SK-N-SH (cell line): ENCODE measurements around the gene TRAM2. TPM values are rescaled to one million over a fixed set of nuclear protein-coding genes. Genes with fewer than 3 reads are reported as not detected.
A peak's percentile ranks its signal among the peaks of the same experiment; 100 is the strongest.

Experiments used
- CTCF ChIA-PET: fragments of 300-600, 350-600 bp; formaldehyde crosslinking; extraction: SDS; loops from one replicate; lab custom pipeline; 2021; lab: Yijun Ruan, JAX
- POLR2A ChIA-PET: fragments of 350-600 bp; sonication (Branson Sonifier 250); formaldehyde crosslinking; extraction: SDS; loops from one replicate; lab custom pipeline; 2020; ENCODE audit warnings: antibody characterized with exemption, inconsistent platforms; lab: Yijun Ruan, JAX
- DNase-seq: peaks from one replicate; pipeline ENCODE4 v3.0.0; 2012
- H2AFZ ChIP-seq: fragments of 200-600 bp; sonication (generic); 2 replicates; pipeline ENCODE4 v1.8.1; 2016; ENCODE audit warnings: antibody characterized with exemption, mild to moderate bottlenecking, low read depth
- H3F3A ChIP-seq: fragments of 200-600 bp; sonication (generic); replicated peaks from 2 replicates; pipeline ENCODE3; 2016; ENCODE audit warnings: antibody characterized with exemption, mild to moderate bottlenecking; ENCODE audit not compliant: insufficient read depth
- H3K27ac ChIP-seq, 2 experiments: fragments of 200-500 bp in 1 of 2; fragments of 200-600 bp in 1 of 2; sonication (Bioruptor generic) in 1 of 2; sonication (generic), shearing (Covaris generic) in 1 of 2; 2 replicates each; pipeline versions ENCODE4 v1.5.1 to v1.6.1; 2014 to 2016; ENCODE audit warnings: low read depth in 2 of 2, inconsistent platforms in 1 of 2, low read length in 1 of 2, mild to moderate bottlenecking in 1 of 2, mixed read lengths in 1 of 2
- H3K27me3 ChIP-seq: fragments of 200-600 bp; sonication (generic), shearing (Covaris generic); 2 replicates; pipeline ENCODE4 v1.6.1; 2016; ENCODE audit warnings: mixed run types; ENCODE audit not compliant: insufficient read depth
- H3K36me3 ChIP-seq, 2 experiments: fragments of 200-500 bp in 1 of 2; fragments of 200-600 bp in 1 of 2; sonication (Bioruptor generic) in 1 of 2; sonication (generic) in 1 of 2; replicated peaks in 1 of 2; 2 replicates each; pipeline versions ENCODE3 to v1.5.1; 2014 to 2016; ENCODE audit warnings: low read length in 1 of 2, mild to moderate bottlenecking in 1 of 2; ENCODE audit not compliant: insufficient read depth in 2 of 2, control insufficient read depth in 1 of 2
- H3K4me1 ChIP-seq, 2 experiments: fragments of 200-500 bp in 1 of 2; fragments of 200-600 bp in 1 of 2; sonication (Bioruptor generic) in 1 of 2; sonication (generic), shearing (Covaris generic) in 1 of 2; 2 replicates each; pipeline versions ENCODE4 v1.5.1 to v1.6.1; 2014 to 2016; ENCODE audit warnings: low read depth in 1 of 2, low read length in 1 of 2, mixed run types in 1 of 2; ENCODE audit not compliant: insufficient read depth in 2 of 2, control insufficient read depth in 1 of 2
- H3K4me2 ChIP-seq: fragments of 200-600 bp; sonication (generic), shearing (Covaris generic); 2 replicates; pipeline ENCODE4 v1.6.1; 2017; ENCODE audit warnings: mixed run types
- H3K4me3 ChIP-seq, 2 experiments: fragments of 200-500 bp in 1 of 2; fragments of 200-600 bp in 1 of 2; sonication (Bioruptor generic) in 1 of 2; sonication (generic), shearing (Covaris generic) in 1 of 2; 2 replicates each; pipeline versions ENCODE4 v1.5.1 to v1.8.1; 2014 to 2016; ENCODE audit warnings: low read depth in 2 of 2, inconsistent platforms in 1 of 2, low read length in 1 of 2, mild to moderate bottlenecking in 1 of 2, mixed read lengths in 1 of 2, moderate library complexity in 1 of 2
- H3K79me2 ChIP-seq: fragments of 200-600 bp; sonication (generic); 2 replicates; pipeline ENCODE4 v1.8.1; 2017; ENCODE audit warnings: mild to moderate bottlenecking; ENCODE audit not compliant: insufficient read depth
- H3K9ac ChIP-seq: fragments of 200-600 bp; sonication (generic); 2 replicates; pipeline ENCODE4 v1.6.1; 2017; ENCODE audit warnings: mixed run types
- H3K9me2 ChIP-seq: fragments of 200-600 bp; sonication (generic); 2 replicates; pipeline ENCODE4 v1.6.1; 2017; ENCODE audit warnings: mixed run types
- H3K9me3 ChIP-seq: fragments of 200-600 bp; sonication (generic); 2 replicates; pipeline ENCODE4 v1.6.1; 2017; ENCODE audit warnings: mixed run types, mild to moderate bottlenecking, moderate library complexity
- H4K20me1 ChIP-seq: fragments of 200-600 bp; sonication (generic); 2 replicates; pipeline ENCODE4 v1.6.1; 2017; ENCODE audit warnings: mild to moderate bottlenecking, mixed run types; ENCODE audit not compliant: insufficient read depth
- EP300 ChIP-seq, 2 experiments: IDR thresholded peaks; 2 replicates each; pipeline versions ENCODE4 v1.4.0 to v1.6.1; 2012; ENCODE audit warnings: borderline replicate concordance in 1 of 2, low read depth in 1 of 2, low read length in 1 of 2
- FOSL2 ChIP-seq: IDR thresholded peaks from 2 replicates; pipeline ENCODE4 v1.4.0; 2012; ENCODE audit warnings: low read depth, mild to moderate bottlenecking, moderate library complexity, borderline replicate concordance
- JUND ChIP-seq: IDR thresholded peaks from 2 replicates; pipeline ENCODE4 v1.4.0; 2012
- NFIC ChIP-seq: IDR thresholded peaks from 2 replicates; pipeline ENCODE4 v1.4.0; 2012; ENCODE audit warnings: borderline replicate concordance
- NRF1 ChIP-seq: IDR thresholded peaks from 2 replicates; pipeline ENCODE4 v1.6.1; 2012; ENCODE audit warnings: low read depth, mild to moderate bottlenecking, low read length
- RAD21 ChIP-seq: IDR thresholded peaks from 2 replicates; pipeline ENCODE4 v1.6.1; 2012; ENCODE audit warnings: mild to moderate bottlenecking, low read length
- SMC3 ChIP-seq: IDR thresholded peaks from 2 replicates; pipeline ENCODE4 v1.6.1; 2012; ENCODE audit warnings: low read depth, low read length, improper control_type of control experiment
- TCF12 ChIP-seq: IDR thresholded peaks from 2 replicates; pipeline ENCODE4 v1.4.0; 2012
- TEAD4 ChIP-seq: IDR thresholded peaks from 2 replicates; pipeline ENCODE4 v1.4.0; 2012; ENCODE audit warnings: mild to moderate bottlenecking, borderline replicate concordance; ENCODE audit not compliant: insufficient read depth
- YY1 ChIP-seq: IDR thresholded peaks from 2 replicates; pipeline ENCODE4 v1.4.0; 2012; ENCODE audit warnings: low read depth, mild to moderate bottlenecking
- WGBS: methylation state at CpG from one replicate; pipeline ENCODE4 v1.1.6; 2017; ENCODE audit warnings: low lambda C conversion rate; 5-methylcytosine and 5-hydroxymethylcytosine counted together
- polyA plus RNA-seq, 3 experiments: library from polyadenylated mRNA; depleted of rRNA; stranded (reverse); fragments of >200 nt; gene quantifications; 2 replicates each; pipeline ENCODE4 v1.2.3, GENCODE V29; 2012
- TF ChIP-seq, protein P1 (sequence below): IDR thresholded peaks from 2 replicates; pipeline ENCODE4 v1.4.0; 2012; ENCODE audit warnings: low read depth, borderline replicate concordance
- TF ChIP-seq, protein P2 (sequence below): fragments of 150-350 bp; IDR thresholded peaks from 2 replicates; pipeline ENCODE4 v1.6.1; 2017; ENCODE audit warnings: antibody characterized with exemption, low read length, low read depth, borderline replicate concordance
- TF ChIP-seq, protein P3 (sequence below): IDR thresholded peaks from 2 replicates; pipeline ENCODE4 v1.4.0; 2012; ENCODE audit warnings: low read depth
- TF ChIP-seq, protein P4 (sequence below): IDR thresholded peaks from 2 replicates; pipeline ENCODE4 v1.6.1; 2012; ENCODE audit warnings: mild to moderate bottlenecking, low read depth, low read length, moderate library complexity
- TF ChIP-seq, protein P5 (sequence below): IDR thresholded peaks from 2 replicates; pipeline ENCODE4; 2012

The TRAM2 gene
- polyA plus RNA-seq, 1 of the 3 experiments (the other 2 are of a cell fraction) = 26.4 TPM

DNA sequence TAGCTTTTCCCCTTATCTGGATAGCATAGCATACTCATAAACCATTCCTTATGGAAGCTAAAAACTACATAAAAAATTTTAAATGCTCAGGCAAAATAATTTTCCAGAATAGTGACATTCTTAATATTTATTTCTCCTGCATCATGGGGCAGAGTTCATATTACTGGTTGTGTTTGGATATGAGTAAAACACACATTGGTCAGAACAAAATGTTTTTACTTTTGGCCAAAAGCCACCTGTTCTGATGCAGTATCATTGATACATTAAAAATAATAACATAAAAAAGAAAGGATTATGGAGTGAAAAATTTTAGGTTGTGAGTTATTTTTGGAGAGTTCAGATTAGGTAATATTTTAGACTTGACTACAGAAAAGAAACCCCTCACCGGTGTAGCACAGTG, 33.6 kb downstream of the TRAM2 start:
- POLR2A ChIA-PET = interaction anchor here (1.4 kb wide), 1 partner anchor 33 kb away, joined by 4 read pairs; the partner anchor contains the start of gene TRAM2
- Histone ChIP-seq H3K27me3 (no peaks in the 10 kb centered on the region), H3K4me3 (no peak overlapping the region; a peak in 2 of 4 replicates), H3F3A (peaks cover 71% of the 10 kb centered on the region), H3K9me3 (no peaks in the 10 kb centered on the region), H3K9me2 (no peaks in the 10 kb centered on the region), H3K4me1 (peaks cover 69 to 86% of the 10 kb centered on the region in 2 experiments), H3K9ac (peak overlapping the region; percentile 38; the same call in 1 of the 2 replicates), H3K27ac (peak overlapping the region; percentile 87), H4K20me1 (no peaks in the 10 kb centered on the region), H3K4me2 (peak overlapping the region; percentile 71), H3K79me2 (peaks cover 83% of the 10 kb centered on the region), H2AFZ (no peak overlapping the region), H3K36me3 (peaks cover 3 to 6% of the 10 kb centered on the region in 2 experiments)
- 48% methylated on average over 1 of the region's 1 CpG for WGBS
- no peak for DNase-seq
- CTCF ChIA-PET = interaction anchor here (0.9 to 2.3 kb wide), 4 partner anchors 12 to 54 kb away, joined by 4 to 7 read pairs (median 6); partner anchors contain the start of gene TRAM2
- TF ChIP-seq EP300 (IDR thresholded peaks at IDR 0.05; ENCODE audit: borderline replicate concordance in 1 of 2, low read depth in 1 of 2, low read length in 1 of 2) (no peak), RAD21 (no peak), TEAD4 (no peak), FOSL2 (no peak), TCF12 (no peak), YY1 (no peak)
- TF ChIP-seq, protein P1, sequence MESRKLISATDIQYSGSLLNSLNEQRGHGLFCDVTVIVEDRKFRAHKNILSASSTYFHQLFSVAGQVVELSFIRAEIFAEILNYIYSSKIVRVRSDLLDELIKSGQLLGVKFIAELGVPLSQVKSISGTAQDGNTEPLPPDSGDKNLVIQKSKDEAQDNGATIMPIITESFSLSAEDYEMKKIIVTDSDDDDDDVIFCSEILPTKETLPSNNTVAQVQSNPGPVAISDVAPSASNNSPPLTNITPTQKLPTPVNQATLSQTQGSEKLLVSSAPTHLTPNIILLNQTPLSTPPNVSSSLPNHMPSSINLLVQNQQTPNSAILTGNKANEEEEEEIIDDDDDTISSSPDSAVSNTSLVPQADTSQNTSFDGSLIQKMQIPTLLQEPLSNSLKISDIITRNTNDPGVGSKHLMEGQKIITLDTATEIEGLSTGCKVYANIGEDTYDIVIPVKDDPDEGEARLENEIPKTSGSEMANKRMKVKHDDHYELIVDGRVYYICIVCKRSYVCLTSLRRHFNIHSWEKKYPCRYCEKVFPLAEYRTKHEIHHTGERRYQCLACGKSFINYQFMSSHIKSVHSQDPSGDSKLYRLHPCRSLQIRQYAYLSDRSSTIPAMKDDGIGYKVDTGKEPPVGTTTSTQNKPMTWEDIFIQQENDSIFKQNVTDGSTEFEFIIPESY = no peak

DNA sequence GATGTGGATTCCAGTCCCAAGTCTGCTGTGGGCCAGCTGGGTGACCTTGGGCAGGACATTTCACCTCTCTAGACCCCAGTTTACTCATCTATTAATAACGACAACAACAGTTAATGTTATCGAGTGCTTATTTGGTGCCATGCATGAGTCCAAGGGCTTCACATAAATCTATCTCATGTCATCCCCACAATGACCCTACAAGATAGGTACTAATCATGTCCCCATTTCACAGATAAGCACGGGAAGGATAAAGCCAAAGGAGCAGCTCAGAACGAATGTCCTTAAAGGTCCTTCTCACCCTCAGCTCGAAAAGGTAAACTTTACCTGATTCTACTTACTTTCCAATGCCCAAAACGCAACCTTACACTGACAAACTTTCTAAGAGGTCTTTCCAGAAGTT, 35.7 kb downstream of the TRAM2 start:
- H3K36me3 ChIP-seq = peaks cover 3 to 6% of the 10 kb centered on the region in 2 experiments
- ChIA-PET CTCF (interaction anchor here (1.0 to 2.3 kb wide), 5 partner anchors 10 to 183 kb away, joined by 3 to 6 read pairs (median 3); partner anchors contain the start of gene TRAM2), POLR2A (no interaction called here)
- H3K4me2 ChIP-seq = peak overlapping the region; percentile 54
- H3K4me1 ChIP-seq = peaks cover 68 to 90% of the 10 kb centered on the region in 2 experiments
- peak overlapping the region; percentile 87 for H3K27ac ChIP-seq
- H3K27me3 ChIP-seq = no peaks in the 10 kb centered on the region
- H3F3A ChIP-seq = peaks cover 62% of the 10 kb centered on the region
- no peak for DNase-seq
- H3K79me2 ChIP-seq = peaks cover 83% of the 10 kb centered on the region
- H3K4me3 ChIP-seq = no peak overlapping the region
- H3K9ac ChIP-seq = no peak overlapping the region; the same call in 1 of the 2 replicates
- H4K20me1 ChIP-seq = no peaks in the 10 kb centered on the region
- no peaks in the 10 kb centered on the region for H3K9me3 ChIP-seq
- WGBS = 97% methylated on average over 6 of the region's 6 CpGs
- no peak overlapping the region for H2AFZ ChIP-seq
- no peaks in the 10 kb centered on the region for H3K9me2 ChIP-seq
- TF ChIP-seq, protein P2, sequence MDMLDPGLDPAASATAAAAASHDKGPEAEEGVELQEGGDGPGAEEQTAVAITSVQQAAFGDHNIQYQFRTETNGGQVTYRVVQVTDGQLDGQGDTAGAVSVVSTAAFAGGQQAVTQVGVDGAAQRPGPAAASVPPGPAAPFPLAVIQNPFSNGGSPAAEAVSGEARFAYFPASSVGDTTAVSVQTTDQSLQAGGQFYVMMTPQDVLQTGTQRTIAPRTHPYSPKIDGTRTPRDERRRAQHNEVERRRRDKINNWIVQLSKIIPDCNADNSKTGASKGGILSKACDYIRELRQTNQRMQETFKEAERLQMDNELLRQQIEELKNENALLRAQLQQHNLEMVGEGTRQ = no peak
- no peak for TF ChIP-seq SMC3
- no peak for TF ChIP-seq NFIC
- TF ChIP-seq, protein P3, sequence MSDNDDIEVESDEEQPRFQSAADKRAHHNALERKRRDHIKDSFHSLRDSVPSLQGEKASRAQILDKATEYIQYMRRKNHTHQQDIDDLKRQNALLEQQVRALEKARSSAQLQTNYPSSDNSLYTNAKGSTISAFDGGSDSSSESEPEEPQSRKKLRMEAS = no peak
- TF ChIP-seq FOSL2 = no peak
- TF ChIP-seq, protein P1 = no peak
- TF ChIP-seq NRF1 = no peak
- no peak for TF ChIP-seq TCF12
- TF ChIP-seq, protein P4, sequence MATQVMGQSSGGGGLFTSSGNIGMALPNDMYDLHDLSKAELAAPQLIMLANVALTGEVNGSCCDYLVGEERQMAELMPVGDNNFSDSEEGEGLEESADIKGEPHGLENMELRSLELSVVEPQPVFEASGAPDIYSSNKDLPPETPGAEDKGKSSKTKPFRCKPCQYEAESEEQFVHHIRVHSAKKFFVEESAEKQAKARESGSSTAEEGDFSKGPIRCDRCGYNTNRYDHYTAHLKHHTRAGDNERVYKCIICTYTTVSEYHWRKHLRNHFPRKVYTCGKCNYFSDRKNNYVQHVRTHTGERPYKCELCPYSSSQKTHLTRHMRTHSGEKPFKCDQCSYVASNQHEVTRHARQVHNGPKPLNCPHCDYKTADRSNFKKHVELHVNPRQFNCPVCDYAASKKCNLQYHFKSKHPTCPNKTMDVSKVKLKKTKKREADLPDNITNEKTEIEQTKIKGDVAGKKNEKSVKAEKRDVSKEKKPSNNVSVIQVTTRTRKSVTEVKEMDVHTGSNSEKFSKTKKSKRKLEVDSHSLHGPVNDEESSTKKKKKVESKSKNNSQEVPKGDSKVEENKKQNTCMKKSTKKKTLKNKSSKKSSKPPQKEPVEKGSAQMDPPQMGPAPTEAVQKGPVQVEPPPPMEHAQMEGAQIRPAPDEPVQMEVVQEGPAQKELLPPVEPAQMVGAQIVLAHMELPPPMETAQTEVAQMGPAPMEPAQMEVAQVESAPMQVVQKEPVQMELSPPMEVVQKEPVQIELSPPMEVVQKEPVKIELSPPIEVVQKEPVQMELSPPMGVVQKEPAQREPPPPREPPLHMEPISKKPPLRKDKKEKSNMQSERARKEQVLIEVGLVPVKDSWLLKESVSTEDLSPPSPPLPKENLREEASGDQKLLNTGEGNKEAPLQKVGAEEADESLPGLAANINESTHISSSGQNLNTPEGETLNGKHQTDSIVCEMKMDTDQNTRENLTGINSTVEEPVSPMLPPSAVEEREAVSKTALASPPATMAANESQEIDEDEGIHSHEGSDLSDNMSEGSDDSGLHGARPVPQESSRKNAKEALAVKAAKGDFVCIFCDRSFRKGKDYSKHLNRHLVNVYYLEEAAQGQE = no peak
- TF ChIP-seq, protein P5, sequence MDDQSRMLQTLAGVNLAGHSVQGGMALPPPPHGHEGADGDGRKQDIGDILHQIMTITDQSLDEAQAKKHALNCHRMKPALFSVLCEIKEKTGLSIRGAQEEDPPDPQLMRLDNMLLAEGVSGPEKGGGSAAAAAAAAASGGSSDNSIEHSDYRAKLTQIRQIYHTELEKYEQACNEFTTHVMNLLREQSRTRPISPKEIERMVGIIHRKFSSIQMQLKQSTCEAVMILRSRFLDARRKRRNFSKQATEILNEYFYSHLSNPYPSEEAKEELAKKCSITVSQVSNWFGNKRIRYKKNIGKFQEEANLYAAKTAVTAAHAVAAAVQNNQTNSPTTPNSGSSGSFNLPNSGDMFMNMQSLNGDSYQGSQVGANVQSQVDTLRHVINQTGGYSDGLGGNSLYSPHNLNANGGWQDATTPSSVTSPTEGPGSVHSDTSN = no peak
- TF ChIP-seq JUND = no peak
- TF ChIP-seq TEAD4 = no peak
